ENCODE data around the gene NKAPD1. TPM values are rescaled to one million over a fixed set of nuclear protein-coding genes. Genes with fewer than 3 reads are reported as not detected.

Gene NKAPD1
- total RNA-seq, 1 donor from 2014 or later: 22.3 TPM

DNA sequence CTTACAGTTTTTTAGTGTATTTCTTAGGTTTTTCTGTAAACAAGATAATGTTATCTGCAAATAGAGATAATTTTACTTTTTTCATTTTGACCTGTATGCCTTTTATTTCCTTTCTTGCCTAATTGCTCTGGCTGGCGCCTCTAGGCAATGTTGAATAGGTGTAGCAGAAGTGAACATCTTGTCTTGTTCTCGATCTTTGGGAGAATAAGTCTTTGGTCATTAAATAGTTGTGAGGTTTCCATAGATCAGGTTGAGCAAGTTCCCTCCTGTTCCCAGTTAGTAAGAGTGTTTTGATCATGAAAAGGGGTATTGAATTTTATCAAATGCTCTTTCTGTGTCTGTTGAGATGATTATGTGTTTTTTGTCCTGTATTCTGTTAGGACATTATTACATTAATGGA lies 24.3 kb upstream of the NKAPD1 start:
- no peak overlapping the region for H3K4me3 Mint-ChIP-seq (ENCODE audit: unreplicated experiment)
- H3K4me1 Mint-ChIP-seq (ENCODE audit: low read depth, unreplicated experiment): no peaks in the 10 kb centered on the region
- H3K36me3 Mint-ChIP-seq (ENCODE audit: unreplicated experiment): peaks cover 11% of the 10 kb centered on the region
- TF ChIP-seq, protein P1, sequence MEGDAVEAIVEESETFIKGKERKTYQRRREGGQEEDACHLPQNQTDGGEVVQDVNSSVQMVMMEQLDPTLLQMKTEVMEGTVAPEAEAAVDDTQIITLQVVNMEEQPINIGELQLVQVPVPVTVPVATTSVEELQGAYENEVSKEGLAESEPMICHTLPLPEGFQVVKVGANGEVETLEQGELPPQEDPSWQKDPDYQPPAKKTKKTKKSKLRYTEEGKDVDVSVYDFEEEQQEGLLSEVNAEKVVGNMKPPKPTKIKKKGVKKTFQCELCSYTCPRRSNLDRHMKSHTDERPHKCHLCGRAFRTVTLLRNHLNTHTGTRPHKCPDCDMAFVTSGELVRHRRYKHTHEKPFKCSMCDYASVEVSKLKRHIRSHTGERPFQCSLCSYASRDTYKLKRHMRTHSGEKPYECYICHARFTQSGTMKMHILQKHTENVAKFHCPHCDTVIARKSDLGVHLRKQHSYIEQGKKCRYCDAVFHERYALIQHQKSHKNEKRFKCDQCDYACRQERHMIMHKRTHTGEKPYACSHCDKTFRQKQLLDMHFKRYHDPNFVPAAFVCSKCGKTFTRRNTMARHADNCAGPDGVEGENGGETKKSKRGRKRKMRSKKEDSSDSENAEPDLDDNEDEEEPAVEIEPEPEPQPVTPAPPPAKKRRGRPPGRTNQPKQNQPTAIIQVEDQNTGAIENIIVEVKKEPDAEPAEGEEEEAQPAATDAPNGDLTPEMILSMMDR (IDR thresholded peaks at IDR 0.05; ENCODE audit: partially characterized antibody, unreplicated experiment): no peak
- H3K27ac Mint-ChIP-seq (ENCODE audit: unreplicated experiment): no peak overlapping the region
- peaks cover 3% of the 10 kb centered on the region for H3K9me3 Mint-ChIP-seq (ENCODE audit: unreplicated experiment)
- no peak for DNase-seq
- H3K27me3 Mint-ChIP-seq (ENCODE audit: unreplicated experiment): no peaks in the 10 kb centered on the region

DNA sequence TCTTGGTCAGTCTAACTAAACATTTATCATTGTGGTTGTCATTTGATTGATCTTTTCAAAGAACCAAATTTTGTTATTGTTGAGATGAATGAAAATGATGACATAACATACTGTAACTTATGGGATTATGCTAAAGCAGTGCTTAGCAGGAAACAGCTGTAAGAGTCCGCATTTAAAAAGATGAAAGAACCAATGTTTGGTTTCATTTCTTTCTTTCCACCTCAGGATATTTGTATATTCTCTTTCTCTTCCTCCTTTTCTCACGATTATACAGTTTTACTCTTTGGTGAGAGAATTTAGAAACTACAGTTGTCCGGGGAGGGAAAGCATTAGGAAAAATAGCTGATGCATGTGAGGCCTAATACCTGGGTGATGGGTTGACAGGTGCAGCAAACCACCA lies 23.4 kb upstream of the NKAPD1 start:
- H3K4me1 Mint-ChIP-seq (ENCODE audit: low read depth, unreplicated experiment): no peaks in the 10 kb centered on the region
- TF ChIP-seq, protein P1 (IDR thresholded peaks at IDR 0.05; ENCODE audit: partially characterized antibody, unreplicated experiment): no peak
- peaks cover 3% of the 10 kb centered on the region for H3K9me3 Mint-ChIP-seq (ENCODE audit: unreplicated experiment)
- H3K4me3 Mint-ChIP-seq (ENCODE audit: unreplicated experiment): no peak overlapping the region
- no peak overlapping the region for H3K27ac Mint-ChIP-seq (ENCODE audit: unreplicated experiment)
- H3K27me3 Mint-ChIP-seq (ENCODE audit: unreplicated experiment): peaks cover 2% of the 10 kb centered on the region
- H3K36me3 Mint-ChIP-seq (ENCODE audit: unreplicated experiment): peaks cover 15% of the 10 kb centered on the region
- no peak for DNase-seq

DNA sequence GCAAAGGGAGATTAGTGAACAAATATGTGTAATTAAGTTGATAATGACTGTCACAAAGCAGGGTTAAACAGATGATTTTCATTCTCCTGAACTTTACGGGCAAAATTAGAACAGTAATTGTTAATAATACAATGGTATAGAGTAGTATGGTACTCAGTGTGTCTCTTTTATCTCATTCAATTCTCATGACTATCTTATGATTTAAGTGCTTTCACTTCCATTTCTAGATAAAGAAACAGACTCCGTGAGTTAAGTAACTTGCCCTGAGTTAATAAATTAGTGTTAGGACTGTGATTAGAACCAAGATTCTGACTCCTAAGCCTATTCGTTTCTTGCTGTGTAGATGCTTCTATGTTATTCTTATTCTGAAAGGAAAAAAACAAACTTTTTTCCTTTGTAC lies 22.3 kb upstream of the NKAPD1 start:
- TF ChIP-seq, protein P1 (IDR thresholded peaks at IDR 0.05; ENCODE audit: partially characterized antibody, unreplicated experiment): no peak
- Mint-ChIP-seq H3K4me3 (ENCODE audit: unreplicated experiment) (no peak overlapping the region), H3K4me1 (ENCODE audit: low read depth, unreplicated experiment) (no peaks in the 10 kb centered on the region), H3K9me3 (ENCODE audit: unreplicated experiment) (peaks cover 2% of the 10 kb centered on the region), H3K27ac (ENCODE audit: unreplicated experiment) (no peak overlapping the region), H3K36me3 (ENCODE audit: unreplicated experiment) (peaks cover 12% of the 10 kb centered on the region), H3K27me3 (ENCODE audit: unreplicated experiment) (peaks cover 2% of the 10 kb centered on the region)
- no peak for DNase-seq

DNA sequence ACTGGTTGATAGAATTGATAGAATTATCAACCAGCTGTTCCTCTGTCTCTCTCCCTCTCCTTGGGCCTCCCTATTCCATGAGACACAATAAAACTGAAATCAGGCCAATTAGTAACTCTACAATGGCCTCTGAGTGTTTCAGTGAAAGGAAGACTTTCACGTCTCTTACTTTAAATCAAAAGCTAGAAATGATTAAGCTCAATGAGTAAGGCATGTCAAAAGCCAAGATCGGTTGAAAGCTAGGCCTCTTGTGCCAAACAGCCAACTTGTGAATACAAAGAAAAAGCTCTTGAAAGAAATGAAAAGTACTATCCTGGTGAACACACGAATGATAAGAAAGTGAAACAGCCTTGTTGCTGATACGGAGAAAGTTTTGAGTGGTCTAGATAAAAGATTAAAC lies 16.9 kb upstream of the NKAPD1 start:
- H3K36me3 Mint-ChIP-seq (ENCODE audit: unreplicated experiment): peaks cover 4% of the 10 kb centered on the region
- H3K4me3 Mint-ChIP-seq (ENCODE audit: unreplicated experiment): no peak overlapping the region
- TF ChIP-seq, protein P1 (IDR thresholded peaks at IDR 0.05; ENCODE audit: partially characterized antibody, unreplicated experiment): no peak
- H3K27me3 Mint-ChIP-seq (ENCODE audit: unreplicated experiment): peaks cover 2% of the 10 kb centered on the region
- no peaks in the 10 kb centered on the region for H3K9me3 Mint-ChIP-seq (ENCODE audit: unreplicated experiment)
- no peaks in the 10 kb centered on the region for H3K4me1 Mint-ChIP-seq (ENCODE audit: low read depth, unreplicated experiment)
- H3K27ac Mint-ChIP-seq (ENCODE audit: unreplicated experiment): no peak overlapping the region
- no peak for DNase-seq

DNA sequence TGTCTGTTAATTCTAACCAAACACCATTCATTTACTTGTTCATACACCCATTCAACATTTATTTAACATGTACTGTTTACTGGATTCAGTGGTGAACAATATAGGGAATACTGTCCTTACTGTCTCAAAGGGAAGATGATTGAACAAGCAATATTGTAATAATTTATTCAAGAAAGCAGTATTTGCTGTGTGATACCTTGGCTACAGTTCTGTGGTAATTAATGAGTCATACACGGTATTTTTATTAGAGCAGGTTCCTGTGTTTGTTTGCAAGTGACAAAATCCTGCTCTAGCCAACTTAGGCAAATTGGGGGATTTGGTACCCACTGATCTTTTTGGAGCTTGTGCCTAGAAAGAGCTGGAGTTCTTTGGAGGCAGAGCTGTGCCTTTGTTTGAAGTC lies 16.0 kb upstream of the NKAPD1 start:
- Mint-ChIP-seq H3K27ac (ENCODE audit: unreplicated experiment) (no peak overlapping the region), H3K4me1 (ENCODE audit: low read depth, unreplicated experiment) (no peaks in the 10 kb centered on the region), H3K36me3 (ENCODE audit: unreplicated experiment) (peaks cover 4% of the 10 kb centered on the region), H3K9me3 (ENCODE audit: unreplicated experiment) (no peaks in the 10 kb centered on the region), H3K4me3 (ENCODE audit: unreplicated experiment) (no peak overlapping the region), H3K27me3 (ENCODE audit: unreplicated experiment) (peaks cover 2% of the 10 kb centered on the region)
- no peak for DNase-seq
- TF ChIP-seq, protein P1 (IDR thresholded peaks at IDR 0.05; ENCODE audit: partially characterized antibody, unreplicated experiment): no peak
